ENCODE measurements around the gene POPDC2. TPM values are rescaled to one million over a fixed set of nuclear protein-coding genes. Genes with fewer than 3 reads are reported as not detected.
A peak's percentile ranks its signal among the peaks of the same experiment; 100 is the strongest.

The POPDC2 gene
- total RNA-seq: 1.0 and 4.9 TPM in 2 replicates

GRCh38 chr3:119660474-119661440 lies at the start of gene POPDC2:
Gene POPDC2, minus strand, starts transcription at chr3:119660589. Its CDS starts 166 bp downstream, at chr3:119660423.
- no peaks in the 10 kb centered on the region for H3K27me3 ChIP-seq (ENCODE audit: control insufficient read depth, insufficient read depth, low read length)
- DNase-seq (ENCODE audit: low read depth): no peak
- no peaks in the 10 kb centered on the region for H3K36me3 ChIP-seq (ENCODE audit: control insufficient read depth, insufficient read depth, low read length)
- TF ChIP-seq CTCF (IDR thresholded peaks at IDR 0.05; ENCODE audit: insufficient read depth, low read length, poor library complexity, severe bottlenecking): no peak
- H3K4me3 ChIP-seq (ENCODE audit: low read depth, low read length): no peak within 1 kb of the TSS

- H3K4me3 ChIP-seq (ENCODE audit: low read depth, low read length): peak overlapping the region; percentile 59
Measured at GRCh38 chr3:119703820-119704531, 43.6 kb upstream of the POPDC2 start.

GRCh38 chr3:119702530-119703527 lies 42.4 kb upstream of the POPDC2 start, which contains the start of gene CFAP91:
Gene CFAP91, plus strand, starts transcription at chr3:119703022. Its CDS starts 77 bp downstream, at chr3:119703099.
- DNase-seq (ENCODE audit: low read depth): peak; percentile 62
- Histone ChIP-seq H3K27me3 (ENCODE audit: control insufficient read depth, insufficient read depth, low read length) (peaks cover 2% of the 10 kb centered on the region), H3K36me3 (ENCODE audit: control insufficient read depth, insufficient read depth, low read length) (no peaks in the 10 kb centered on the region), H3K4me3 (ENCODE audit: low read depth, low read length) (peak within 1 kb of the TSS; percentile 59)
- TF ChIP-seq CTCF (IDR thresholded peaks at IDR 0.05; ENCODE audit: insufficient read depth, low read length, poor library complexity, severe bottlenecking): no peak

More at GRCh38 chr3:119703820-119704531, 43.6 kb upstream of the POPDC2 start:
- no peak for TF ChIP-seq CTCF (IDR thresholded peaks at IDR 0.05; ENCODE audit: insufficient read depth, low read length, poor library complexity, severe bottlenecking)
- DNase-seq (ENCODE audit: low read depth): no peak
- peaks cover 2% of the 10 kb centered on the region for H3K27me3 ChIP-seq (ENCODE audit: control insufficient read depth, insufficient read depth, low read length)
- no peaks in the 10 kb centered on the region for H3K36me3 ChIP-seq (ENCODE audit: control insufficient read depth, insufficient read depth, low read length)

- Histone ChIP-seq H3K4me3 (ENCODE audit: low read depth, low read length) (no peak overlapping the region), H3K36me3 (ENCODE audit: control insufficient read depth, insufficient read depth, low read length) (no peaks in the 10 kb centered on the region), H3K27me3 (ENCODE audit: control insufficient read depth, insufficient read depth, low read length) (peaks cover 2% of the 10 kb centered on the region)
- no peak for DNase-seq (ENCODE audit: low read depth)
- no peak for TF ChIP-seq CTCF (IDR thresholded peaks at IDR 0.05; ENCODE audit: insufficient read depth, low read length, poor library complexity, severe bottlenecking)
Measured at GRCh38 chr3:119700920-119701734, 40.7 kb upstream of the POPDC2 start.

Measured in kidney epithelial cell (primary cell).